SU-DHL-6 (cell line): ENCODE results near the gene FNBP1L.

Experiments
- H2AFZ ChIP-seq: fragments of 200-600 bp; sonication (generic); 2 replicates; pipeline ENCODE4 v1.6.1; 2014; ENCODE audit warnings: low read depth, mild to moderate bottlenecking, moderate library complexity, mixed read lengths, antibody characterized with exemption, low read length; ENCODE audit not compliant: severe bottlenecking
- H3F3A ChIP-seq: fragments of 200-600 bp; shearing (Covaris generic); 2 replicates; pipeline ENCODE4 v1.6.0; 2016; ENCODE audit warnings: antibody characterized with exemption, mild to moderate bottlenecking; ENCODE audit not compliant: insufficient read depth
- H3K27ac ChIP-seq: fragments of 200-600 bp; sonication (generic); 2 replicates; pipeline ENCODE4 v1.5.1; 2016; ENCODE audit warnings: low read depth, mild to moderate bottlenecking, low read length, moderate library complexity, mixed read lengths
- H3K27me3 ChIP-seq: fragments of 200-600 bp; sonication (generic), shearing (Covaris generic); 2 replicates; pipeline ENCODE4 v1.6.0; 2014; ENCODE audit warnings: mild to moderate bottlenecking, low read length
- H3K36me3 ChIP-seq: fragments of 200-600 bp; sonication (generic); 2 replicates; pipeline ENCODE4 v1.6.1; 2014; ENCODE audit warnings: mild to moderate bottlenecking, low read length, mixed read lengths
- H3K4me2 ChIP-seq: fragments of 300-600, 200-600 bp; shearing (Covaris generic), sonication (generic); 2 replicates; pipeline ENCODE4 v1.6.0; 2014; ENCODE audit warnings: low read length, low read depth, mild to moderate bottlenecking; ENCODE audit not compliant: poor library complexity, severe bottlenecking
- H3K4me3 ChIP-seq: fragments of 200-600 bp; sonication (generic); 2 replicates; pipeline ENCODE4 v1.5.1; 2014; ENCODE audit warnings: antibody characterized with exemption, low read length, mild to moderate bottlenecking, mixed read lengths; ENCODE audit not compliant: insufficient read depth, poor library complexity, severe bottlenecking
- H3K79me2 ChIP-seq: fragments of 200-600 bp; sonication (generic); 2 replicates; pipeline ENCODE4 v1.6.1; 2014; ENCODE audit warnings: mild to moderate bottlenecking, low read length, moderate library complexity; ENCODE audit not compliant: insufficient read depth
- H3K9ac ChIP-seq: fragments of 200-600 bp; sonication (generic); 2 replicates; pipeline ENCODE4 v1.7.0; 2014; ENCODE audit warnings: mild to moderate bottlenecking, low read length
- H3K9me2 ChIP-seq: fragments of 200-600 bp; sonication (generic); replicated peaks from 2 replicates; pipeline ENCODE4 v1.6.1; 2014; ENCODE audit warnings: low read length; ENCODE audit not compliant: insufficient read depth
- H3K9me3 ChIP-seq: fragments of 200-600 bp; sonication (generic); 2 replicates; pipeline ENCODE4 v1.6.1; 2014; ENCODE audit warnings: low read length, mixed read lengths; ENCODE audit not compliant: insufficient read depth
- H4K20me1 ChIP-seq: fragments of 200-600 bp; sonication (generic); 2 replicates; pipeline ENCODE4 v1.6.1; 2014; ENCODE audit warnings: low read depth, mild to moderate bottlenecking, antibody characterized with exemption, low read length, moderate library complexity, mixed read lengths
- EZH2phosphoT487 ChIP-seq: fragments of 200-600 bp; sonication (generic), shearing (Covaris generic); conservative IDR thresholded peaks from 2 replicates; pipeline ENCODE4 v1.6.1; 2018; ENCODE audit warnings: mild to moderate bottlenecking, antibody characterized with exemption, low read length, moderate library complexity, mixed read lengths
- TF ChIP-seq, protein P1 (sequence below): fragments of 200-600 bp; sonication (generic); IDR thresholded peaks from one replicate; pipeline ENCODE4 v1.5.1; 2017; ENCODE audit warnings: antibody characterized with exemption, mild to moderate bottlenecking, low read length, moderate library complexity; ENCODE audit not compliant: insufficient read depth, poor library complexity, severe bottlenecking

The FNBP1L gene

DNA sequence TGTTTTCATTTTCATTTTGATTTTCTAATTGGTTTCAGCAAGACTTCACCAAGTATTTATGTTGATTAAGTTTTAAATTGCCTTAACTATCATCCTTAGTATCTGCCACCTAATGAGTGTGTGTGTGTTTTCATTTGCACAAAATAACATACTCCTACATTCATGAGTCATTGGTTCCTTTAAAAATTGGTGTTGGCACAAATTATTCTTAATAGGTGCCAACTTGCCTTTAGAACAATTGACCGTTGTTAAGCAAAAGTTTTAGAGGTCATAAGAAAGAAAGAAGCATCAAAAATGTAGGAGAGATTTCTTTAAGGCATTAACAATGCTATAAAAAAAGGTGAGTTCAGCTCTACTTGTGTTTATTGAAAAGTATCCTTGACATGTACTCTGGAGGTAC is 77.5 kb downstream of the FNBP1L start:
- no peaks in the 10 kb centered on the region for H3K27me3 ChIP-seq
- H4K20me1 ChIP-seq, result no peaks in the 10 kb centered on the region
- no peaks in the 10 kb centered on the region for H3K79me2 ChIP-seq
- no peak overlapping the region for H3K4me2 ChIP-seq
- H3K9me3 ChIP-seq, result no peaks in the 10 kb centered on the region
- H3K9ac ChIP-seq, result no peak overlapping the region
- TF ChIP-seq, protein P1, sequence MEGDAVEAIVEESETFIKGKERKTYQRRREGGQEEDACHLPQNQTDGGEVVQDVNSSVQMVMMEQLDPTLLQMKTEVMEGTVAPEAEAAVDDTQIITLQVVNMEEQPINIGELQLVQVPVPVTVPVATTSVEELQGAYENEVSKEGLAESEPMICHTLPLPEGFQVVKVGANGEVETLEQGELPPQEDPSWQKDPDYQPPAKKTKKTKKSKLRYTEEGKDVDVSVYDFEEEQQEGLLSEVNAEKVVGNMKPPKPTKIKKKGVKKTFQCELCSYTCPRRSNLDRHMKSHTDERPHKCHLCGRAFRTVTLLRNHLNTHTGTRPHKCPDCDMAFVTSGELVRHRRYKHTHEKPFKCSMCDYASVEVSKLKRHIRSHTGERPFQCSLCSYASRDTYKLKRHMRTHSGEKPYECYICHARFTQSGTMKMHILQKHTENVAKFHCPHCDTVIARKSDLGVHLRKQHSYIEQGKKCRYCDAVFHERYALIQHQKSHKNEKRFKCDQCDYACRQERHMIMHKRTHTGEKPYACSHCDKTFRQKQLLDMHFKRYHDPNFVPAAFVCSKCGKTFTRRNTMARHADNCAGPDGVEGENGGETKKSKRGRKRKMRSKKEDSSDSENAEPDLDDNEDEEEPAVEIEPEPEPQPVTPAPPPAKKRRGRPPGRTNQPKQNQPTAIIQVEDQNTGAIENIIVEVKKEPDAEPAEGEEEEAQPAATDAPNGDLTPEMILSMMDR, result no peak
- no peak for TF ChIP-seq EZH2phosphoT487
- H3K27ac ChIP-seq, result no peak overlapping the region
- no peak overlapping the region for H3K4me3 ChIP-seq
- H3K9me2 ChIP-seq, result no peaks in the 10 kb centered on the region
- no peaks in the 10 kb centered on the region for H3F3A ChIP-seq
- H3K36me3 ChIP-seq, result no peaks in the 10 kb centered on the region
- H2AFZ ChIP-seq, result no peak overlapping the region

DNA sequence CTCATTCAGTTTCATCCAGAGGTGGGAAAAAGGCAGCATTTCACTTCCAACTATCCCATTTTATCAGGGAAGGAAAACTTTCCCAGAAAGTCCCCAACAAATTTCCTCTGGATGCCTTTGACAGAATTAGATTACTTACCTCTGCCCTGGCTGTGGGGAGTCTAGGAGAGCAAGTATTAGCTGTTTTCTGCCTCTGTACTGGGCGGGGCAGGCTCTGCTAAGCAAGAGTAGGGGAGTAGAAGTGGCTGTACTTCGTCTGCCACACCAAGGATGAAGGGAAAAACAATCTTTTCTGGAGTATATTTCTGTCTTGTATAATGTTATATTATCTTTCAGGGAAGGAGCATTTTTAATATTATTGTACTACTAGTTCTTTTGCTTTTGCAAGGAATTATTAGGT is 78.5 kb downstream of the FNBP1L start:
- Histone ChIP-seq H2AFZ (no peak overlapping the region), H3K9me2 (no peaks in the 10 kb centered on the region), H3K9ac (no peak overlapping the region), H4K20me1 (no peaks in the 10 kb centered on the region), H3K27ac (no peak overlapping the region), H3F3A (no peaks in the 10 kb centered on the region), H3K36me3 (no peaks in the 10 kb centered on the region), H3K27me3 (no peaks in the 10 kb centered on the region), H3K4me2 (no peak overlapping the region), H3K79me2 (no peaks in the 10 kb centered on the region), H3K4me3 (no peak overlapping the region), H3K9me3 (no peaks in the 10 kb centered on the region)
- TF ChIP-seq, protein P1, result no peak
- TF ChIP-seq EZH2phosphoT487, result no peak

DNA sequence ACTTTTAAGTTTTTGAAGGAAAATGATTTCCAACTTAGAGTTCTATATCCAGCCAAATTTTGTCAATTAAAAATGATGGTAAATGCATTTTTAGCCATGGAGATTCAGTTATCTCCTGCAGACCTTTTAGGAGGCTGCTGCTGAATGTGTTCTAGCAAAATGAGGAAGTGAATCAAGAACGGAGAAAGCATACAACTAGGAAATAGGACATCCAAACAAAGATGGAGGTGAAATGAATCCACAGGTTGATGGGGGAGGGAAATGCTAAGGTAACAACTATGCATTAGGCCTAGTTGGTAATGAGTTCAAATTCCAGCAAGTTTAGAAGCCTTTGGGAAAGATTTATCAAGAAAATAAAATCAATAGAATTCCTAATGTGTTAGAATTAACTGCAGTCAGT is 80.5 kb downstream of the FNBP1L start:
- Histone ChIP-seq H4K20me1 (no peaks in the 10 kb centered on the region), H3F3A (no peaks in the 10 kb centered on the region), H3K9me2 (no peaks in the 10 kb centered on the region), H2AFZ (no peak overlapping the region), H3K79me2 (no peaks in the 10 kb centered on the region), H3K36me3 (no peaks in the 10 kb centered on the region), H3K4me3 (no peak overlapping the region), H3K9ac (no peak overlapping the region), H3K27ac (no peak overlapping the region), H3K9me3 (no peaks in the 10 kb centered on the region), H3K4me2 (no peak overlapping the region), H3K27me3 (no peaks in the 10 kb centered on the region)
- TF ChIP-seq, protein P1, result no peak

DNA sequence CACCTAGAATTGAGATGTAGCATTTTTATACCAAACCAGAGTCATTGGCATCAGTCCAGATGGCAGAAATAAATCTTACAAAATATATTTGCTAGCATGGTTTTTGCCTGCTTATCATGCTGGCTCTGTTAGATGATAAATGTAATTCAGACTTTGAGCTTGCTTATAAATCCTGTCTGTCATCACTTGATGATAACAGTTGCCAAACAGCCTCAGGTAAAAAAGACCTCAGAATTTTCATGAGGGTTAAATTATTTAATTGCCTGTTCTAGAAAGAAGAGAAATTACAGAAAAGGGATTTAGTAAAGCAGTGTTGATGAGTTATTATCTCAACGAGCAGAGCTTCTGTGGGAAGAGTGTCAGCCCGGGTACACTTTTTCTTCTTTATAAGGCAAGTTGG is 83.3 kb downstream of the FNBP1L start:
- Histone ChIP-seq H4K20me1 (no peaks in the 10 kb centered on the region), H3F3A (no peaks in the 10 kb centered on the region), H3K9ac (no peak overlapping the region), H3K36me3 (no peaks in the 10 kb centered on the region), H3K4me3 (no peak overlapping the region), H3K79me2 (no peaks in the 10 kb centered on the region), H3K9me3 (no peaks in the 10 kb centered on the region), H3K9me2 (no peaks in the 10 kb centered on the region), H3K27ac (no peak overlapping the region), H2AFZ (no peak overlapping the region), H3K4me2 (no peak overlapping the region), H3K27me3 (no peaks in the 10 kb centered on the region)
- no peak for TF ChIP-seq EZH2phosphoT487
- TF ChIP-seq, protein P1, result no peak
